Fibroblast of skin of right biceps (primary cell): ENCODE measurements around the gene ODAD4.
"Not testable (repeated sequence)": the region's sequence is repeated elsewhere in the genome, so short reads cannot be mapped to it uniquely, and the experiment has no call there.

Source experiments
- DNase-seq: peaks from one replicate; pipeline ENCODE4 v3.0.0-alpha.2; 2013

ODAD4 gene

DNA sequence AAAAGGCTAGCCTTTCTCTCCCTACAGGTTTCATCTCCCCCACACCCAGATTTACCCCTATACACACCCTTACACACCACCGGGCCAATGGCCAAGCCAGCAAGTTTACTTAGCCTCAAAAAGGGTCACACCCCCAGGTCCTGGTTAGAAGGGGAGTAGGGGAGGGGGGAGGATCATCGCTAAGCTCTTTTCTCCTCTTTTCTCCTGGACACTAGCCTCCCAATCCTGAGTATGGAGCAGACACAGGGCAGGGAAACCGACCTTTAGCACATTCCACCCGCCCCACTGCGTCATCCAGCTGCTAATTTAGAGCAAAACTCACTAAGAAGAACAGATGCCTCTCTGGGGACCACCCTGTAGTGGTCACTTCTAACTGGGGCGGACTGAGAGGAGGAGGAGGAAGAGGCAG lies 16.1 kb upstream of the ODAD4 start:
- DNase-seq, result no peak

DNA sequence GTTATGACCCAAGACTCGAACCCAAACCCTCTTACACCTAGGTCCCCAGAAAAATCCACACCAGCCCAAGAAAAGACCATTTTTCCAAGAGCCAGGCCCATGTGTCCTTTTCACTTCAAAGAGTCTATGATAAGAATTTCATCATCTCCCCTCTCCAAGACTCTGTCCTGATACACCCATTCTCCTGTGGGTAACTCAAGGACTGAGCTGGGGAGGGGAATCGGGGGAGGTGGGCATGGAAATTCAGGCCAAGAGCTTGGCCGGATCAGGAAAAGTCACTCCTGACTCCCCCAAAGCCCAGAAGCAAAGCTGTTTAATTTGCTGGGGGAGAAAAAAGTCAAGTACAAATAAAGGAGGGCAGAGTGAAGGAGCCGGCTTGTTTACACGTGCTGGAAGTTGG lies 15.4 kb upstream of the ODAD4 start:
- DNase-seq, result no peak

GRCh38 chr17:41915566-41915965 lies 14.9 kb upstream of the ODAD4 start:
- no peak for DNase-seq

DNA sequence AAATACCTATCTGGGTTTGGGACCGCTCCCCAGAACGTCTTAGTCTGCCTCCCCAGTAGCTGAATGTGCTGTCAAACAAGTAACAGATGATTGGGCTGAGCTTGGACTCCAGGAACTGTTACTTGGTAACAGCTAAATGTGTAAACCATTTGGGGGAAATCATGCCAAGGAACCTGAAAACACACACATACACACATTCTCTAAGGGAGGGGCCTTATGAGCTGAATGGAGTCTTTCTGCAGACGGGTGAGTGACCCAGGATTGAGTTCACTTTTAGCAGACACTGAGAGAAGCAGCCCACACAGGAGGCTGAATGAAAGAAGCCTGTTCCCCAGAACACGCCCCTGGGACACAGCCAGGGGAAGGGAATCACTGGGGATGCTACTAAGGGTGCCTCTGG lies 13.2 kb upstream of the ODAD4 start:
- DNase-seq, result peak; percentile 70

GRCh38 chr17:41917679-41918313 lies 12.6 kb upstream of the ODAD4 start:
- DNase-seq, result peak; percentile 54

DNA sequence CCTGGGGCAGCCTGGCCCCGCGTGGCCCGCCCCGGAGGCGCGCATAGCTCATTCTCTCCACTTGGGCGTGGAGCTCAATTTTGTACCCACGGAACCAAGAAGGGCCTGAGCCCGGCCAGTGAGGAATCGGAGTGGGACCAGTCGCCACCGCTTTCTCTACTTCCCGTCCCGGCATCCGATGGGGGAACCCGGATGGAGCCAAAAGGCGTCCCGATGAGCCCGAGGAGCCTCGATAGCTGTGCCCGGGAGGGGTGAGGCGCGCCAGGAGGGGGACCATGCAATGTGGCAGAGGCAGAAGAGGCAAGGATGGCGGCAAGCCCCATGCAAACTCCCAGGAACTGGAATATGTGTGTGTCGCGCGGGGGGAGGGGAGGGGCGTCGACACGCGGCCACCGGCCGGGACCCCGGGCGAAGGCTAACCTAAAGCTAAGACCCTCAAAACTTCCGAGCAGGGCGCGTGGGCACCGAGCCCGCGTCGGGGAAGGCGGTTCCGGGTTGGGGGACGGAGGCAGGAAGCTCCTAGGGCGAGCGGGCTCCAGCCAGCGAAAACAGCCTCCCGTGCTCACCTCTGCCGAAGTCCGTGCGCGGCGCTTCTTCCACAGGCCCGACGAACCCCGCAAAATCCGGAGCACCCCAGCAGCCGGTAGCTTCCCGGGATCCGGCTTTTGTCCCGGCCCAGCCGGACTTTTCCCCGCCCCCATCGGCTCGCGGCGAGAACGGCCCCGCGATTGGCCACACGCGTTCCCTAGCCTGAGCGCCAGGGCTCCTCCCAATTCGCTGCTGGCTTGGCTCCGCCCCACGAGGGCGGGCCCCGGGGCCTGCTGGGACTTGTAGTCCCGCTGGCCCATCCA lies 11.9 kb upstream of the ODAD4 start, which contains the start of gene ACLY:
Gene ACLY (minus strand): TSS at position 638 of the 851 bp plus-strand sequence. CDS start 5,078 bp downstream, outside the sequence.
- peak; percentile 98 for DNase-seq

DNA sequence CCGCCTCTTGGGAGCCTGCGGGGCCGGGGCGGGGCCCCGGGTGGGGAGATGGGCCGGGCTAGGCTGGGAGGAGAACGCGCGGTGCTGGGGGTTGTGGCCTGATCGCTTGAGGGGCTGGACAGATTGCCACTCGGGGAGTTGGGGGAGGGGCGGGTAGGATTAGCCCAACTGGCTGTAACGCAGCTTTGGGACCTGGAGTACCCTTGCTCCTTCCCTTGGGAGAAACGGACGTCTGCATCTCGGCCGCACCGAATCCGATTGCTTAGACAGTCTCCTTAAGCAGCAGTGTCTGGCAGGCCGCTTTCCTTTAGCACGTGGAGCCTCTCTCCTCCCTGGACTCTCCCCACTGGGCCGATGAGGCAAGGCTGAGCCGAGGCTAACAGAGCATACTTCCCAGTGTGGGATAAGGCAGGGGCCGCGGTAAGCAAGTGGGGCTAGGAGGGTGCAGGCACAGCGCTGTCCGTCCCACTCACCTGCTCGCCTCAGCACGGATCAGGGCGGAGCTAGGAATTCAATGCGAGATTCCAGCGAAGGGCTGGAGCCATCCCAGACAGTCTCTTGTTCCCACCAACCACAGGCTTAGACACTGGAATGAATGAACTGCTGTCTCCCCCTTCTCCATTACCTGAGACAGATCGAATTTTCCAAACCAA lies 11.1 kb upstream of the ODAD4 start:
- no peak for DNase-seq

GRCh38 chr17:41919840-41920579 lies 10.4 kb upstream of the ODAD4 start:
- peak; percentile 22 for DNase-seq

DNA sequence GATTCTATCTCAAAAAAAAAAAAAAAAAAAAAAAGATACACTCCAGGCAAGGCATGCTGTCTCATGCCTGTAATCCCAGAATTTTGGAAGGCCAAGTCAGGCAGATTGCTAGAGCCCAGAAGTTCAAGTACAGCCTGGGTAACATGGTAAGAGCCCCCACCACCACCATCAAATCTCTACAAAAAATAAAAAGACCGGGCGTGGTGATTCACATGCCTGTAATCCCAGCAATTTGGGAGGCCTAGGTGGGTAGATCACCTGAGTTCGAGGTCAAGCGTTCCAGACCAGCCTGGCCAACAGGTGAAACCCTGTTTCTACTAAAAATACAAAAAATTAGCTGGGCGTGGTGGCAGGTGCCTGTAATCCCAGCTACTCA lies 9.8 kb upstream of the ODAD4 start:
- DNase-seq, result no peak

DNA sequence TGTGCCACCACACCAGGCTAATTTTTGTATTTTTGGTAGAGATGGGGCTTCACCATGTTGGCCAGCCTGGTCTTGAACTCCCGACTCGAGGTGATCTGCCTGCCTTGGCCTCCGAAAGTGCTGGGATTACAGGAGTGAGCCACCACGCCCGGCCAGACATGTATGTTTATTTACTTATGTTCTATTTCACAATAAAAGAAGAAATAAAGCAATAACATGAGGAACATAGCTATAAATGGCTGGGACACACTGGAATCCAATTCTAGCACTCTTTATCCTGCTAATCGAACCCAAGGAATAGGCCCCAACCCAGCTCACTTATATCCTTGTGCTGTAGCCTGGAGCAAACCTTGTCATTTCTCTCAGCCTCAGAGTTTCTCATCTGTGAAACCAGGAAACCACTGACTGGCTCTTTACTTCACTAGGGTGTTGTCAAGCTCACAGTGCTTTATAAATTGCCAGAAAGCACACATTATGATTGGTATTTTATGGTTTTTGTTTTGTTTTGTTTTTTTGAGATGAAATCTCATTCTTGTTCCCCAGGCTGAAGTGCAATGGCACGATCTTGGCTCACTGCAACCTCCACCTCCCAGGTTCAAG lies 4.3 kb upstream of the ODAD4 start:
- no peak for DNase-seq

DNA sequence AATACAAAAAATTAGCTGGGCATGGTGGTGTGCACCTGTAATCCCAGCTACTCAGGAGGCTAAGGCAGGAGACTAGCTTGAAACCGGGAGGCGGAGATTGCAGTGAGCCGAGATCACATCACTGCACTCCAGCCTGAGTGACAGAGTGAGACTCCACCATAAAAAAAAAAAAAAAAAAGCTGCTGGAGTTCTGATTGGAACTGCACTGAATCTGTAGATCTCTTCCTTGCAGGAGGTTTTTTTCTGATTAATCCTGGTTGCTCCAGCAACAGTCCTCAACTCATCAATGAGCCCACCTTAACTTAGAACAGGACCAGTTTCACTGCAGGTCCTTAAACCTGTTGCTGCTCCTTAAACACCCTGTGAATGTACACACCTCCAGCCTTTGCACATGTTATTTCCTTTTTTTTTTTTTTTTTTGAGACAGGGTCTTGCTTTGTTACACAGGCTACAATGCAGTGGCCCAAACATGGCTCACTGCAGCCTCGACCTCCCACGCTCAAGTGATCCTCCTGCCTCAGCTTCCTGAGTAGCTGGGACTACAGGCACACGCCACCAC lies 1.6 kb upstream of the ODAD4 start:
- DNase-seq, result no peak

- not testable (repeated sequence) for DNase-seq
Observed at GRCh38 chr17:41930833-41931156, 378 bp downstream of the ODAD4 start.

DNA sequence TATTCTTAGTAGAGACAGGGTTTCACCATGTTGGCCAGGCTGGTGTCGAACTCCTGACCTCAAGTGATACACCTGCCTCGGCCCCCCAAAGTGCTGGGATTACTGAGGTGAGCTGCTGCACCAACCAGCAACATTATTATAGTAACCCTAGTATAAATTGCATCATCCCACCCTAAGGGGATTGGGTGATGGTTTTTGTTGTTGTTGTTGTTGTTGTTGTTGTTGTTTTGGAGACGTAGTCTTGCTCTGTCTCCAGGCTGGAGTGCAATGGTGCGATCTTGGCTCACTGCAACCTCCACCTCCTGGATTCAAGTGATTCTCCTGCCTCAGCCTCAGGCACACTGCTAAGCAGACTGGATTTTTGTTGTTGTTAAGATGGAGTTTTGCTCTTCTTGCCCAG lies 1.3 kb downstream of the ODAD4 start:
- DNase-seq, result not testable (repeated sequence)

- DNase-seq, result no peak
Observed at GRCh38 chr17:41932816-41933389, 2.5 kb downstream of the ODAD4 start.

- no peak for DNase-seq
Observed at GRCh38 chr17:41935641-41936040, 5.2 kb downstream of the ODAD4 start.

DNA sequence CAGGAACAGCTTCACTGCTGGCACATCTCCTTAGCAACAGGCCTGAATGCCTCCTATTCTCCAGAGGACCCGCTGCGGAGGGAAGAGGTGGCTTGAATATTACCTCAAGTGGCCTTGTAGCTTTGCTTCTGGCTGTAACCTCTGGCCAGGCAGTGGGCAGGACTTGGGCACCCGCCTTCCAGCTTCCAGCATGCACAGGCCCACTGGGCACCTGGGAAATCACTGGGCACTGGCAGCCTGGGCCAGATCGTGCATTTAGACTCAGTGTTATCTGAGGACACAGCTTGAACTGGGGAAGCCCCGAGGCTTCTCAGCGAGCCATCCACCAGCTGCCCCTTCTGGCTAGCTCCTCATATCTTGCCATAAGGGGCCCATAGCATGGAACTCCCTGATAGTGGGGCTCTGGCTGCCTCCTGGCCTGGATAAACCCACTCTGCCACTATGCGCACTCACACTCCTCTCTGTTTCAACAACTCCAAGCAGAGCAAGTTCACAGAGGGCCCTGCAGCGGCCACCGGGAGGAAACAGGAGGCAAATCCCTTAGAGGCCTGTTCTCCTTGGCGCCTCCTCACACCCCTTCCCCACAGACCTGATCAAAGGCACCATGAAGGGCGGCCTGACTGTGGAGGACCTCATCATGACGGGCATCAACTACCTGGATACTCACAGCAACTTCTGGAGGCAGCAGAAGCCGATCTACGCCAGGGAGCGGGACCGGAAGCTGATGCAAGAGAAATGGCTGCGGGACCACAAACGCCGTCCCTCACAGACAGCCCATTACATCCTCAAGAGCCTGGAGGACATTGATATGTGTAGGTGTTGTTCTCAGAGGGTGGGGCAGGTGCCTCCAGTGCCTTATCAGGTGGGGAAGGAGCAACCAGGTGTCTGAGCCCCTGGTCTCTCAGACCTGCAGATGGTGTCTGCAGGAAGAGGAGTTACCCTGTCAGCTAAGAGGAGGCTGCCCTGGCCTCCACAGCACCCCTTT lies 7.8 kb downstream of the ODAD4 start:
- no peak for DNase-seq

DNA sequence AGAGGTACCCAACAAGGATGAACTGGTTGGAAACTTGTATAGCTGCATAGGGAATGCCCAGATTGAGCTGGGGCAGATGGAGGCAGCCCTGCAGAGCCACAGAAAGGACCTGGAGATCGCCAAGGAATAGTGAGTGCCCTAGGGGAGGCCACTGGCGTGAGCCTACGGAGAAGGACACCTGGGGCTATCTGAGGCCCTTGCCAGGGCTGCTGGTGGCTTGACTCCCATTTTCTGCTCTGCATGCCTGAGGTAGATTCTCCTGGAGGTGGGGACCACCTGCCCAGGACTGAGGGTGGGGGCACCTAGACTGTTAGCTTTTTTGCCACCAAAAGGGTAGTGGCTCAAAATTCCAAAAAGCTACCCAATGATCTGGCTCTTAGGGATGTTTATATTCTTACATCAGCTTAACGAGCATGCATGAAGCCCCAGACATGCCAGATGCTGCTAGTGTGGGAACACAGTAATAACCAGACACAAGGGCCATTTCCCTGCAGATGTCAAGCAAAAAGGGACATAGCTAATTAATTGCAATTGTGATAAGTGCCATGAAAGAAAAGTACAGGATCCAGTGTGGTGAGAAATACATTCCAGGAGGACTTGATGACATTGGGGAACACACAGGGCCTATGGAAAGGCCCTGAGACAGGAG lies 8.8 kb downstream of the ODAD4 start:
- DNase-seq, result no peak

GRCh38 chr17:41939693-41940090 lies 9.3 kb downstream of the ODAD4 start:
- DNase-seq, result no peak

DNA sequence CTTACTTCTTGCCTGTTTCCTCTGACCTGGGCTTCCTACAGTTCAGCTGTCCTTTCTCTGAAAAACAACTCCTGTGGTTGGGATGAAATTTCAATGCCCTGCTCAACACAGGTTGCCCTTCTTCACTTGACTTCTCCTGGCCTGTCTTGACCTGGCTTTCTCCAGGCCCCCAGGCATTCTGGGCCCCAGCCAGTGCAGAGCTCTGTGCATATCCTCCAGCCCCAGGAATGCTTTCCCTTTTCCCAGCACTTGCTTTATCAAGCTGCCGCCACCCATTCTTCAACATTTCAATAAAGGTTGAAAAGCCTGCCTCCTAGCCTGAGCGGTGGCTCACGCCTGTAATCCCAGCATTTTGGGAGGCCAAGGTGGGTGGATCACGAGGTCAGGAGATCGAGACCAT lies 10.8 kb downstream of the ODAD4 start:
- DNase-seq, result no peak

- no peak for DNase-seq
Observed at GRCh38 chr17:41942626-41943373, 12.4 kb downstream of the ODAD4 start.
